Epidermal melanocyte (primary cell): ENCODE results near the gene EXOSC3.
"Not testable (repeated sequence)": the region's sequence is repeated elsewhere in the genome, so short reads cannot be mapped to it uniquely, and the experiment has no call there.

ENCODE experiments used
- DNase-seq: peaks from one replicate; pipeline ENCODE4 v3.0.0; 2011; ENCODE audit warnings: low spot score; ENCODE audit not compliant: insufficient read length

The EXOSC3 gene

DNA sequence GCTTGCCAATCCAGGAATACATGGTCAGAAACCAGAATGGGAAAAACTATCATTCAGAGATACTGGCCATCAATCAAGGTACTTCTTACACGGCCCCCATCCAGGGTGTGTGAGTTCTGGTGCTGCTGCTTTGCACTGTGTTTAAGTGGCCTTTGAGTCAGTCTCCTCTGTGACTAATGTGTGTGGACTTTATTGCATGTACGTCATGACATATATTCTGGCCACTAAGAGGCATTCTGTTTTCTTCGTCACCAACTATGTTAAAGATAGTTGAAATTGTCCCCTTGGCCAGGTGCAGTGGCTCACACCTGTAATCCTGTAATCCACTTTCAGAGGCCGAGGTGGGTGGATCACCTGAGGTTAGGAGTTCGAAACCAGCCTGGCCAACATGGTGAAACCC lies 8.5 kb downstream of the EXOSC3 start:
- DNase-seq, result no peak

DNA sequence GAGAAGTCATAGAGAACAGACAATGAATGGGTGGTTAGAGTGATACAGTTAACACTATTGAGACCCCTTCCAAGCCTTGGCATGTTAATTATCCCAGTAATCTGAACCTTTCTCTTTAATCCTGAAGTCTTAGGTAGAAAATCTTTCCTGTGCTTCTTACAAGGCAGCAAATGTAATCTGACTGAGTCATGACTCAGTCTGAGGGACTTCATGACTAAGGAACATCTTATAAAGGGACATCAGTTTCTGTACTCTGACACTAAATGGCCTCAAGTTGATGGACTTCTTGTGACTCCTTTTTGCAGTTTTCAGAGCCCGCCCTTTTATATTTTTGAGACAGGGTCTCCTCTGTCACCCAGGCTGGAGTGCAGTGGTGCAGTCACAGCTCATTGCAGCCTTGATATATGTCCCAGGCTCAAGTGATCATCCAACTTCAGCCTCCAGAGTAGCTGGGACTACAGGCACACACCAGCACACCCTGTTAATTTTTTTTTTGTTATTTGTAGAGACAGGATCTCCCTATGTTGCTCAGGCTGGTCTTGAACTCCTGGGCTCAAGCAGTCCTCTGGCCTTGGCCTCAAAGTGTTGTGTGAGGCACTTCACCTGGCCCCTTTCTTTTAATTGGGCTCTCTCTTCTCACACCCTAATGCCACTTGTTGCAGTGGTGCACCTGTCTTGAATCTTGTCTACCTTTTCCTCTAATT lies 9.5 kb downstream of the EXOSC3 start:
- no peak for DNase-seq

DNA sequence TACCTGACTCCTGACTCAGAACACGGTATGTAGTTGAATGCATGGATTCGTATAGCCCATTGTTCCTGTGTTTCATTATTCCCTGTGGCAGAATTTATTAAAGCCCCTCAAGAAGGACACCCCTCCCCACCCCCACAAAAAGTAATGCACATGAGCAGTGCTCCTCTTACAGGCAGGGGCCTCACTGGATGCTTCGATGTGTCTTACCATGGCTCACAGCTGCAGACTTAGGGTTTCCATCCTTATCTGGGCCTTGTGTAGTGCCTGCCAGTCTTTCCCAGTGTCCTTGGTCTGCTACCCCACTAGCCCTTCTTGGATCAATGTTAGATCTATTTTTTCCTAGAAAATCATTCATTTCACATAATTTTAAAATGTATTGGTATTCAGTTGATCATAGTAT lies 14.9 kb downstream of the EXOSC3 start:
- DNase-seq, result no peak

DNA sequence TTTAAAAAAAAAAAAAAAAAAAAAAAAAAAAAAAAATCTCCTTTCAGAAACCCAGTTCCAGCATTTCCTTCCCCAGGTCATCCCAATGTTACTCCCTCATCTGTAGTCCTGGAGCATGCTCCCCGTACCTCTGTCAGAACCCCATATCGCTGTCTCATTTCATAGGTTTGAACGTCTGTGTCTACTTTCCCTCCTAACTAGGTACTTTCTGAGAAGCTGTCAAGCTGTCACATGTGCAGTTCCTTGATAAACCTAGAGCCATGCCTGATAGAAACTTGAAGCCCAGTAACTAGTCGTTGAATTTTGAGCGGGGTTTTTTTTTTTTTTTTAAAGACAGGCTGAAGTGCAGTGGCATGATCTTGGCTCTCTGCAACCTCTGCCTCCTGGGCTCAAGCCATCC lies 15.6 kb downstream of the EXOSC3 start:
- DNase-seq, result no peak

DNA sequence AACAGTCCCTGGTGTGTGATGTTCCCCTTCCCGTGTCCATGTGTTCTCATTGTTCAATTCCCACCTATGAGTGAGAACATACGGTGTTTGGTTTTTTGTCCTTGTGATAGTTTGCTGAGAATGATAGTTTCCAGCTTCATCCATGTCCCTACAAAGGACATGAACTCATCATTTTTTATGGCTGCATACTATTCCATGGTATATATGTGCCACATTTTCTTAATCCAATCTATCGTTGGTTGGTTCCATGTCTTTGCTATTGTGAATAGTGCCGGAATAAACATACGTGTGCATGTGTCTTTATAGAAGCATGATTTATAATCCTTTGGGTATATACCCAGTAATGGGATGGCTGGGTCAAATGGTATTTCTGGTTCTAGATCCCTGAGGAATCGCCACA lies 19.6 kb downstream of the EXOSC3 start:
- DNase-seq, result not testable (repeated sequence)

DNA sequence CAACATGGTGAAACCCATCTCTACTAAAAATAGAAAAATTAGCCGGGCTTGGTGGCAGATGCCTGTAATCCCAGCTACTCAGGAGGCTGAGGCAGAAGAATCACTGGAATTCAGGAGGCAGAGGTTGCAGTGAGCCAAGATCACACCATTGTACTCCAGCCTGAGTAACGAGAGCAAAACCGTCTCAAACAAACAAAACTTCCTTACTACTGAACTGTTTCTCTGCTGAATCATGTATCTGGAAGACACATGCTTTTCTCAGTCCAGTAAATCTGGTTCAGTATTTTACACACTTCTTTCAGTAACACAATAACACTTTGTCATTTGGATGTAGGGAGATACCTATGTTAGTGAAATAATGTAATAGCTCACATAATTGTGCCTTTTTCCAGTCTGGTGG lies 23.4 kb downstream of the EXOSC3 start:
- no peak for DNase-seq

DNA sequence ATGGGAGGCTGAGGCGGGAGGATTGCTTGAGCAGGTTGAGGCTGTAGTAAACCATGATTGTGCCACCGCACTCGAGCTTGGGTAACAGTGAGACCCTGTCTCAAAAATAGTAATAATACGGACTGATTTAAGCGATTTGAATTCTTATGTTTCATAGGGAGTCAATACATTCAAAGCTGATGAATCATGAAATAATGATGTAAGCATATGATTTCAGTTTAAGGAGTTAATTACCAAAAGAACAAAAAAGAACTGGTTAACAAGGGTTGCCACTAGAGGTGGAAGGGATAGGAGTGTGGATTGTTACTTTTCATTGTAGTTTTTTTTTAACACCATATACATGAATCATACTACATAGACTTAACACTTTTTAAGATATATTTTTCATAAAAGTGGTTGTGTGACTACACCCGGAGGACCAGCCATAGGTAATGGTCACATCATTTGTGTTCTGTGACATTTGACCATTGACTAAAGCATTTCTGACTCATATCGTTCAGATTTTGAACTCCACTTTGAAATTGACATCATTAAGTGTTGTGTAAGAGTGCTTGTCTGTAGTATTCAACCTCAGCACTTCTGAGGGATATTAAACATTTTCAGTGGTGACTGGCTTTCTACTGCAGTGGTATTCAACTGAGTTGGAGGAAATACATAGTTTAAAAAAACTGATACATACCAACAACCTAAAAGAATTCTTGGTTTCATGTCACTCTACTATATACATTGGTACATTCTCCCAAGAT lies 24.3 kb downstream of the EXOSC3 start:
- no peak for DNase-seq

DNA sequence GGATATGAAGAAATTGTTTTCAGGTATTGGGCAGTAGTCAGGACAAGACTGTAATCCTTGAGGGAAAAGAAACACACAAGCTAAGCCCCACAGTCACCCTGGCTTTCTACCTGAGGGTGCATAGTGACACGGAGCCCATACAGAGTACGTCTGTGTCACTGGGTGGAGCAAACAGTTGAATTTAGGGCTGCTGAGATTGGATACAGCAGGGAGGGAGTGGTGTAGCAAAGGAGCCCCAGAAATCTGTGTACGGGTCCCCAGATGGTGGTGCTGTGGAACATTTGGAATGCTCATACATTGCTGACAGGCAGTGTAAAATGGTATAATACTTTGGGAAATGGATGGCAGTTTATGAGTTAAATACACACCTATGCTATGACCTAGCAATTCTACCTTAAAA lies 26.1 kb downstream of the EXOSC3 start:
- no peak for DNase-seq

DNA sequence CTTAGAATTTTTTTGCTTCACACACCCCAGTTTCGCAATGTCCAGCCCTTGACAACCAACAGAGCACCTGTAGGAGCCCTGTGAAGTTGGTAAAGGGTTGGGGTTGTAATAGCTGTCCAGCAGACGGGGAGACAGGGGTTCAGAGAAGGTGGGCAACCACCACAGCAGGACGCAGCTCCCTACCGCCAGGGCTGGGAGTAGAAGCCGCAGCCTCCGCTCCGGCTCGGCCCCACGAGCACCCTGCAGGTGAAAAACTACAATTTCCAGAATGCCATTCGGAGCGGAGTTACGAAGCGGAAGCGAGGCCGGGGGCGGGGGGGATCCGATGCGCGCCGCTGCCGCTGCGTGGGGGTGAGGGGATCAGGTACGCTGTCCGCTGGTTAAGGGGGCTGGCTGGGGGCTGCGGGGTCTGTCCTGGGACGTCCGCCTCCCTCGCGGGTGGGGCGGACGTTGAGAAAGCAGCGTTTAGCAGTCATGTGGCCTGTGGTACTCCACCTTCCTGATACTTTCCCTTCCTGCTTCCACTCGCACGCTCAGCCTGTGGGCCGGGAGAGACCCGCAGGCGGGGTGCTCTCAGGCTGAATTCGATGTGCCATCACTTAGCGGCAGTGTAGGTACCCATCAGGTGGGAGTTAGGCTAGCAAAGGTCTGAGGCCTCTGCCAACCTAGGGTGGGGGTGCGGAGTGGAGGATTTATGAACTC lies 31.2 kb downstream of the EXOSC3 start, which contains the start of gene TRMT10B:
TRMT10B (plus strand) TSS at position 317 of the 702 bp plus-strand sequence. CDS start 8,127 bp downstream, outside the sequence.
- peak; percentile 92 for DNase-seq

DNA sequence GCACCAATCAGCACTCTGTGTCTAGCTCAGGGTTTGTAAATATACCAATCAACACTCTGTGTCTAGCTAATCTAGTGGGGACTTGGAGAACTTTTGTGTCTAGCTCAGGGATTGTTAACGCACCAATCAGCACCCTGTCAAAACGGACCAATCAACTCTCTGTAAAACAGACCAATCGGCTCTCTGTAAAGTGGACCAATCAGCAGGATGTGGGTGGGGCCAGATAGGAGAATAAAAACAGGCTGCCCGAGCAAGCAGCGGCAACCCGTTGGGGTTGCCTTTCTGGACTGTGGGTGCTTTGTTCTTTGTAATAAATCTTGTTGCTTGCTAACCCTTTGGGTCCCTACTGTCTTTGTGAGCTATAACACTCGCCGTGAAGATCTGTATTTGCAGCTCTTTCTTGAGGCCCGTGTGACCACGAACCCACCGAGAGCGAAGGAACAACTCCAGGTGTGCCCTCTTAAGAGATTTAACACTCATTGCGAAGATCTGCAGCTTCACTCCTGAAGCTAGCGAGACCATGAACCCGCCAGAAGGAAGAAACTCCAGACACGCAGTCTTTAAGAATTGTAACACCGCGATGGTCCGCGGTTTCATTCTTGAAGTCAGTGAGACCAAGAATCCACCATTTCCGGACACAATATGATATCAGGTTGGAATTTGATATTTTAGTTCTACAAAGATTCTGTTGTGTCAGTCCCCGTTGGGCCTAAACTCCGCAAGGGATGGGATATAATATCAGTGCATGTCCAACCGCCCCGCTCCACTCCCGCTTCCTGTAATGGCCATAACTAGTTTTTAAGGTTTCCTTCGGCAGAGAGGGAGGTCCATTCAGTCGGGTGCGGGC lies 32.0 kb downstream of the EXOSC3 start:
- no peak for DNase-seq

DNA sequence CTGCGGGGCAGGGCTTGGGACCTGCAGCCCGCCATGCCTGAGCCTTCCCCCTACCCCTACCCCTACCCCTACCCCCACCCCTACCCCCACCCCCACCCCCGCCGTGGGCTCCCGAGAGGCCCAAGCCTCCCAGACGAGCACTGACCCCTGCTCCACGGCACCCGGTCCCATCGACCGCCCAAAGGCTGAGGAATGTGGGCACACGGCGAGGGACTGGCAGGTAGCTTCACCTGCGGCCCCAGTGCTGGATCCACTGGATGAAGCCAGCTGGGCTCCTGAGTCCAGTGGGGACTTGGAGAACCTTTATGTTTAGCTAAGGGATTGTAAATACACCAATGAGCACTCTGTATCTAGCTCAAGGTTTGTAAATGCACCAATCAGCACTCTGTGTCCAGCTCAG lies 32.8 kb downstream of the EXOSC3 start:
- DNase-seq, result not testable (repeated sequence)

DNA sequence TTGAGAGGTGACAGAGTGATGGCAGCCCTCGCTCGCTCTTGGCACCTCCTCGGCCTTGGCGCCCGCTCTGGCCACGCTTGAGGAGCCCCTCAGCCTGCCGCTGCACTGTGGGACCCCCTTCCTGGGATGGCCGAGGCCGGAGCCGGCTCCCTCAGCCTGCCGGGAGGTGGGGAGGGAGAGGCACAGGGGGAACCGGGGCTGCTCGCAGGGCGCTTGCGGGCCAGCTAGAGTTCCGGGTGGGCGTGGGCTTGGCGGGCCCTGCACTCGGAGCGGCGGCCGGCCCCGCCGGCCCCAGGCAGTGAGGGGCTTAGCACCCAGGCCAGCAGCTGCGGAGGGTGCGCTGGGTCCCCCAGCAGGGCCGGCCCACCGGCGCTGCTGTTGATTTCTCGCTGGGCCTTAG lies 33.2 kb downstream of the EXOSC3 start:
- not testable (repeated sequence) for DNase-seq

DNA sequence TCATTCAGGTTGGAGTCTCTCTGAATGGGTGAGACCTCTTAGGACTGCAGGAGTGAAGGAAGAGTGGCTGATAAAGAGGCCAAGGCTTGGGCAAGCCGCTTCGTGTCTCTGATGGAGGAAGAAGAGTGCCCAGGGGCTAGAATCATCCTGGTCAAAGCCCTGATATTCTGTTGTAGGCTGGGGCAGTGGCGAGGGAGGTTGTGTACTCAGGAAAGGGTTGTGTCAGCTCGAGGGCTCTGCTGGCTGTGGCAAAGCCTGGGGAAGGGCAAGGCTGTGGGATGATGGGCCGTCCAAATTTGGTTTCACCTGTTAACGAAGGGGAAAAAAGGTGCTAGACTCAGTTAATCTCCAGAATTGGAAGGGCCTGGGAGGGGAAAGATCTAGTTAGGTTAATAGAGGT lies 33.7 kb downstream of the EXOSC3 start:
- DNase-seq, result no peak

DNA sequence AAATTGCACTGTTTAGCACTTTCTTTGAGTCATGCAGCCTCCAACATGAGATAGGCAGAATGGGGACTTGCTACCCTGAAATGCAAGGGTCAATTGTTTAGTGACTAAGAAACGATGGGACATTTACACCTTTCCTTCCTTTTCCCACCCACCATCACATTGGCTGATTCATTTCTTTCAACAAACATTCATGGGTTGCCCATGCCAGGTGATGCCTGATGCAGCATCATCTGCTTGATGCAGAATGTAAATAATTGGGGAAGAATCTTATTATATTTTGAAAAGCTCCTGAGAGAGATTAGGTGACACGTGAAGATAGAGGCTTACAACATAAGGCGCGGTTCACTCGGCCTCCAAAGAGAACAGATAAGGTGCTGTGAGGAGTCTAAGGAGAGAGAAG lies 35.7 kb downstream of the EXOSC3 start:
- no peak for DNase-seq

DNA sequence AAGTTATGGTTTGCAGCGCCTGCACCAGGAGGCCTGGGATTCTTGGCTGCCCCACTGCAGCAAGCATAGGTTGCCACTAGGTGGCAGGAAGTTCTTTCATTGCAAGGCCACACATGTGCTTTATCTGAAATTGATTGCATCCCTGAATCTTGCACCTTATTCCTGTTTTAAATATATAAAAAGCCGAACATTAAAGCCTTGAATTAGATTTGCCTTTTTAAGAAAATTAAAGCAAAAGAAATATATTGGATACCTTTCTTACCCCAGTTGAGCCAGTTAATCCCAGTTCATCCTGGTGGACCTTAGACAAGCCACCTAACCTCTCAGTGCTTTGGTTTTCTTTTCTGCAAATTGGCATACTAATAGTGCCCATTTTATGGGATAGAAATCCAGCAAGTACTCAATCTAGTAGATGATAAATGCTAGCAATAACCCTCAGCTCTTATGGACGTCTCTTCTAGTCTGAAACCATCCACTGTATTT lies 37.6 kb downstream of the EXOSC3 start:
- DNase-seq, result peak; percentile 89

DNA sequence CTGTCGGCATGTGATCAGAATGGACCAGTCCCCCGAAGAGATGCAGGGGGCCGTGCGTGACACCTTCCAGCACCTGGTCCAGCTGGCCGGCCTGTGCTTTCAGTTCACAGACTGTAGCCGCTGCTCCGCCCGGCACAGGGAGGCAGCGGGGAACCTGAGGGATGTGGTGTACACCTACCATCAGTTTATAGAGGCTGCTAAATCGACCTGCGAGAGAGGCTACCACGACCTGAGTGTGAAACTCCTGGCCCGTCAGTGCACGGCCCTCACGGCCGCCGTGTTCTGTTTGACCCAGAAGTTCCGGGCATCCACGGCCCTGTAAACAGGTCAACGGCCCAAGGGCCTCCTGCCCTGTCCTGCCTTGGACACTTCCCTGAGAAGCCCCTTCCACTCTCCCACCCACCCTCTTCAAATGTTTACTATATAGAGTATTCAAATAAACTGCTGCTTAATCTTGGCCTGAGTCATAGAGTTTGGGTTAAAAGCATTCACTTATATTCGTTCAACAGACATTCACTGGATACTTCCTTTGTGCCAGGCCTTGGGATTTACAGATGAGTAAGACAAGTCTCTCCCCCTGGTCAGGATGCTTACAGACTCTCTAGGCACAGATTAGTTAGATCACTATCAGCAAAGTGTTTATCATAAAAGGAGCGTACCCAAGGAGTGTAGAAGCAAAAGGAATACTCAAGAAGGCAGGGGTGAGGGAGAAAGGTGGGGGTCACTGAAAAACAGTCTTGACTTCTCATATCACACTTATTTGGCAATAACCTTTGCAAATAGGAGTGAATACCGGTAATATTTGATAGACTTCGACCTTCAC lies 38.2 kb downstream of the EXOSC3 start:
- DNase-seq, result no peak

DNA sequence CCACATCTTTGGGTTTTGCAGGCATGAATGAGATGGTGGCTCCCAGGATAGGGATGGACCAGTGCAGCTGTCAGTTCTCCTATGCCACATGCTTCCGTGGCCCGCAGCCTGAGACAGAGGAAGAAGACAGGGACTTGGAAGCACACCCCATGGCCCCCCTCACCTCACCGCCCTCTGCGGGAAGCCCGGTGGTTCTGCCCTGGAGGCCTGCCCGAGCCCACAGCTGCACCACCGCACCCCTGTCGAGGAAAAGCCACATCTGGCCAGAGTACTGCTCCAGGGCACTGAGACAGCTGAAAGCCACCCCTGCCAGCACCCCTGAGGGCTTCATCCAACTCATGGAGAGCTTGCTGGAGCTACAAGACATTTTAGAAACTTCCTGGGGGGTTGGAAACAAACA lies 38.9 kb downstream of the EXOSC3 start:
- DNase-seq, result no peak

DNA sequence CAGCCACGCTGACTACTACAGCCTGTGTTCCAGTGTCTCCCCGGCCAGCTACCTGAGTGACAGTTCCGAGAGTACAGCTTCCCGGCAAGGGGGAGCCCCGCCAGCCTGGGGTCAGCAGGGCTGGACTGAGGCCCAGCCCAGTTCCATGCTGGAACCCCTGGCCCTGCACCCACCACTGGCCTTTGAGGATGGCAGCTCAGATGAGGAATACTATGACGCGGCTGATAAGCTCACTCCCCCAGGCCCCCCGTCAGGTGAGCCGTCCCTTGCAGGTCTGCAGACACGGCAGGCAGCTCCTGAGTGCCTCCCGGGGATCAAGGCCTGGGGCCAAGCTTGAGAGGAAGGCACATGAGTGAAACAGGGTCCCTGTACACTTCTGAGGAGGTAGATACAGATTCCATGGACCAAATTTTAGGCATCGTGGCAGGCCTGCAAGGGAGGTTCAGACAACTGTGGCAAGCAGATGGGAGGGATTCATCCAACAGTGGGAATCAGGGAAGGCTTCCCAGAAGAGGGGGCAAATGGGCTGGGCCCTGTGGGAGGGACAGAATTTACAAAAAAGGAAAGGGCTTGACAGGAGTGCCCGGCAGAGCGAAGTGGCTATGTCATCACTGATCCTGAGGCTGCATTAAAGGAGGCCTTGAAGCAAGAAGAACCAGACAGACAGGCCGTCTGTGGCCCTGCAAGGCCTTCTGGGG lies 44.1 kb downstream of the EXOSC3 start:
- no peak for DNase-seq

DNA sequence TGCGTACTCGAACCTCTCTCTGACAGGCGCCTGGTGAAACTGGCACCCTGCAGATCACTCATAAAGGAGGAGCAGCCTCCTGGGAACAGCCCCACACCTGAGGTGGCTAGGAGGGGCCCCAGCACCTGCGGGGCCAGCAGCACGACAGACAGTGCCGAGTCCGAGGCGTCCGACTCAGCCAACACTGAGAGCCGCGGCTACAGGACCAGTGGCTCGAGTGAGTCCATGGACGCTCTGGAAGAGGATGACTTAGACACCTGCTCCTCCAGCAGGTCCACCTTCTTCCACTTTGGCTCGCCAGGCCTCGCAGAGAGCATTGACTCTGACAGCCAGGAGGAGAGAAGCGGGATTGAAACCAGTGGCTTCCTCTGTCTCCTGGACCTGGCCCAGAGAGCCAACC lies 44.7 kb downstream of the EXOSC3 start:
- no peak for DNase-seq

DNA sequence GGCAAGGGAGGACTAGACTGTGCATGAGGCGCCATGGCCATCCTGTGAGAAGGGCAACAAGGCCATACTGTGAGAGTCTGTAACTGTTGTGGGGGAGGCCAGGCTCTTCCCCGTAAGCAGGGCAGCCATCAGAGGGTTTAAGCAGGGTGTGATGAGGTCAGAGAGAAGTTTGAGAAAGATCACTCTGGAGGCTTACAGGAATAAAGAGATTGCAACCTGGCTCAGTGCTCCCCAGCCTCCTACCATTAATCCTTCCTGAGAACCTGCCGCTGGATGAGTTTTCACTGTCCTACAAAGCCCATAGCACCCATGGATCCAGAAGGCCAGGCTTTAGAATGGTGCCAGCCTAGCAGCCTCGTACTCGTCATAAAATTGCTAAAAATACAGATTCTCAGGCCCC lies 45.6 kb downstream of the EXOSC3 start:
- DNase-seq, result no peak
